Stomach (tissue), 4 donors: ENCODE data around the gene DSE.

ENCODE experiments used
- CTCF ChIP-seq, 7 experiments: fragments of 450-650 bp in 4 of 7; fragments of 200-600 bp in 3 of 7; sonication (generic) in 3 of 7; IDR thresholded peaks; one replicate each; pipeline ENCODE4 v1.5.1; 2016 to 2019; ENCODE audit warnings: antibody characterized with exemption in 7 of 7, control low read depth in 2 of 7, mild to moderate bottlenecking in 1 of 7
- POLR2A ChIP-seq, 4 donors: fragments of 450-650 bp; IDR thresholded peaks; one replicate each; pipeline ENCODE4 v1.6.1; 2016; ENCODE audit warnings: antibody characterized with exemption in 4 of 4, control low read depth in 2 of 4, mild to moderate bottlenecking in 1 of 4, moderate library complexity in 1 of 4
- POLR2AphosphoS5 ChIP-seq, 3 donors: sonication (generic); formaldehyde crosslinking; IDR thresholded peaks; one replicate each; pipeline ENCODE4 v1.6.1; 2016; ENCODE audit warnings: antibody characterized with exemption in 3 of 3

GRCh38 chr6:116403205-116403604 is 32.5 kb downstream of the DSE start:
- TF ChIP-seq CTCF (IDR thresholded peaks at IDR 0.05) (no peak), POLR2A (IDR thresholded peaks at IDR 0.05) (no peak), POLR2AphosphoS5 (IDR thresholded peaks at IDR 0.05) (no peak)
